HepG2 (cell line): ENCODE results near the gene VPS52. TPM values are rescaled to one million over a fixed set of nuclear protein-coding genes. Genes with fewer than 3 reads are reported as not detected.

Experiments used
- AGO1 ChIP-seq: fragments of 200-400 bp; formaldehyde crosslinking; IDR thresholded peaks from 2 replicates; pipeline ENCODE4 v1.6.1; 2017; ENCODE audit warnings: mild to moderate bottlenecking, low read depth, low read length, moderate library complexity; ENCODE audit not compliant: poor library complexity, severe bottlenecking
- AKAP8 ChIP-seq: sonication (generic); formaldehyde crosslinking; IDR thresholded peaks from 2 replicates; pipeline ENCODE4 v1.5.1; 2020; ENCODE audit warnings: mild to moderate bottlenecking, missing genetic modification reagents
- CAMTA2 ChIP-seq: sonication (generic); formaldehyde crosslinking; IDR thresholded peaks from 2 replicates; pipeline ENCODE4 v1.4.0; 2020; ENCODE audit warnings: mild to moderate bottlenecking, missing genetic modification reagents, borderline replicate concordance
- DMAP1 ChIP-seq: IDR thresholded peaks from 2 replicates; pipeline ENCODE4 v1.6.1; 2016
- ELF3 ChIP-seq: IDR thresholded peaks from 2 replicates; pipeline ENCODE4 v1.6.1; 2016; ENCODE audit warnings: missing genetic modification reagents, missing compliant biosample characterization
- ERF ChIP-seq: IDR thresholded peaks from 2 replicates; pipeline ENCODE4 v1.6.1; 2018; ENCODE audit warnings: missing biosample characterization, missing genetic modification reagents
- GABPA ChIP-seq, 2 experiments: IDR thresholded peaks; 2 replicates each; pipeline ENCODE4 v1.6.1; 2011 to 2016; ENCODE audit warnings: low read depth in 2 of 2, low read length in 1 of 2, missing biosample characterization in 1 of 2, missing genetic modification characterization in 1 of 2
- HDAC1 ChIP-seq: sonication (generic); formaldehyde crosslinking; IDR thresholded peaks from 2 replicates; pipeline ENCODE4 v1.5.1; 2020; ENCODE audit warnings: mild to moderate bottlenecking, missing genetic modification reagents
- KLF11 ChIP-seq: IDR thresholded peaks from 2 replicates; pipeline ENCODE4 v1.6.1; 2016; ENCODE audit warnings: missing compliant biosample characterization
- MED13 ChIP-seq: sonication (generic); formaldehyde crosslinking; IDR thresholded peaks from 2 replicates; pipeline ENCODE4 v1.5.0; 2020; ENCODE audit warnings: missing genetic modification reagents
- MXD4 ChIP-seq: IDR thresholded peaks from 2 replicates; pipeline ENCODE4 v1.6.1; 2016; ENCODE audit warnings: mild to moderate bottlenecking, missing biosample characterization, missing genetic modification reagents
- PHF8 ChIP-seq: sonication (generic); formaldehyde crosslinking; IDR thresholded peaks from 2 replicates; pipeline ENCODE4 v1.5.0; 2020; ENCODE audit warnings: missing genetic modification reagents
- REPIN1 ChIP-seq: sonication (generic); formaldehyde crosslinking; IDR thresholded peaks from 2 replicates; pipeline ENCODE4 v1.8.0; 2022; ENCODE audit warnings: missing genetic modification reagents, low read depth, mild to moderate bottlenecking, borderline replicate concordance
- SYNCRIP ChIP-seq: fragments of 200-400 bp; formaldehyde crosslinking; IDR thresholded peaks from 2 replicates; pipeline ENCODE4 v1.6.1; 2018; ENCODE audit warnings: mild to moderate bottlenecking, low read depth, low read length; ENCODE audit not compliant: insufficient read depth
- ZIK1 ChIP-seq: sonication (generic); formaldehyde crosslinking; IDR thresholded peaks from 2 replicates; pipeline ENCODE4 v1.5.0; 2020; ENCODE audit warnings: mild to moderate bottlenecking, low read depth, missing genetic modification reagents, borderline replicate concordance
- ZNF615 ChIP-seq: sonication (generic); formaldehyde crosslinking; IDR thresholded peaks from 2 replicates; pipeline ENCODE4 v1.5.0; 2020; ENCODE audit warnings: mild to moderate bottlenecking, missing genetic modification reagents, borderline replicate concordance
- ZNF766 ChIP-seq: sonication (generic); formaldehyde crosslinking; IDR thresholded peaks from 2 replicates; pipeline ENCODE4 v1.5.0; 2020; ENCODE audit warnings: missing genetic modification reagents, borderline replicate concordance
- polyA plus RNA-seq, 8 experiments: library from polyadenylated mRNA; depleted of rRNA in 3 of 8; stranded (reverse) in 7 of 8; unstranded in 1 of 8; fragments of >200 nt; fragmentation: Illumina TruSeq in 4 of 8; extraction: Trizol in 4 of 8; gene quantifications; 2 replicates each; pipeline versions ENCODE4 v1.2.1 to v1.2.3, GENCODE V29; 2011 to 2016; ENCODE audit warnings: low read depth in 4 of 8, missing spikeins in 1 of 8, mixed read lengths in 1 of 8; ENCODE audit not compliant: insufficient read depth in 1 of 8
- total RNA-seq, 5 experiments: library from RNA; depleted of rRNA; stranded (reverse); fragments of >200 nt; fragmentation: Illumina TruSeq; extraction: Trizol; gene quantifications; 2 replicates each; pipeline ENCODE4 v1.2.3, GENCODE V29; 2016; ENCODE audit warnings: low read depth in 1 of 5
- TF ChIP-seq, protein P1 (sequence below): sonication (generic); formaldehyde crosslinking; IDR thresholded peaks from 2 replicates; pipeline ENCODE4 v1.4.0; 2020; ENCODE audit warnings: mild to moderate bottlenecking, missing genetic modification reagents
- TF ChIP-seq, protein P2 (sequence below), 2 experiments: sonication (generic) in 1 of 2; formaldehyde crosslinking in 1 of 2; IDR thresholded peaks; 2 replicates each; pipeline versions ENCODE4 v1.4.0 to v1.6.1; 2018 to 2020; ENCODE audit warnings: missing genetic modification reagents in 2 of 2, borderline replicate concordance in 1 of 2, low read depth in 1 of 2, mild to moderate bottlenecking in 1 of 2, missing biosample characterization in 1 of 2
- TF ChIP-seq, protein P3 (sequence below): sonication (generic); formaldehyde crosslinking; IDR thresholded peaks from 2 replicates; pipeline ENCODE4 v1.4.0; 2020; ENCODE audit warnings: missing genetic modification reagents, borderline replicate concordance

Gene VPS52
- total and polyA plus RNA-seq, 2 of the 13 experiments (the other 11 are each of a cell fraction or from before 2014, with no cell fraction given) = 48.9 to 85.5 TPM

GRCh38 chr6:33313709-33314514, 42.2 kb upstream of the VPS52 start, which contains the start of gene TAPBP (continued):
- TF ChIP-seq, protein P1, sequence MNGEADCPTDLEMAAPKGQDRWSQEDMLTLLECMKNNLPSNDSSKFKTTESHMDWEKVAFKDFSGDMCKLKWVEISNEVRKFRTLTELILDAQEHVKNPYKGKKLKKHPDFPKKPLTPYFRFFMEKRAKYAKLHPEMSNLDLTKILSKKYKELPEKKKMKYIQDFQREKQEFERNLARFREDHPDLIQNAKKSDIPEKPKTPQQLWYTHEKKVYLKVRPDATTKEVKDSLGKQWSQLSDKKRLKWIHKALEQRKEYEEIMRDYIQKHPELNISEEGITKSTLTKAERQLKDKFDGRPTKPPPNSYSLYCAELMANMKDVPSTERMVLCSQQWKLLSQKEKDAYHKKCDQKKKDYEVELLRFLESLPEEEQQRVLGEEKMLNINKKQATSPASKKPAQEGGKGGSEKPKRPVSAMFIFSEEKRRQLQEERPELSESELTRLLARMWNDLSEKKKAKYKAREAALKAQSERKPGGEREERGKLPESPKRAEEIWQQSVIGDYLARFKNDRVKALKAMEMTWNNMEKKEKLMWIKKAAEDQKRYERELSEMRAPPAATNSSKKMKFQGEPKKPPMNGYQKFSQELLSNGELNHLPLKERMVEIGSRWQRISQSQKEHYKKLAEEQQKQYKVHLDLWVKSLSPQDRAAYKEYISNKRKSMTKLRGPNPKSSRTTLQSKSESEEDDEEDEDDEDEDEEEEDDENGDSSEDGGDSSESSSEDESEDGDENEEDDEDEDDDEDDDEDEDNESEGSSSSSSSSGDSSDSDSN (CRISPR knock-in tag) = peak; percentile 95
- TF ChIP-seq PHF8 (CRISPR knock-in tag) (peak; percentile 92), HDAC1 (CRISPR knock-in tag) (peak; percentile 74), GABPA (IDR thresholded peaks at IDR 0.05; ENCODE audit: low read depth, low read length) (no peak), GABPA (CRISPR knock-in tag; IDR thresholded peaks at IDR 0.05; ENCODE audit: low read depth) (no peak; the same call in 1 of the 2 replicates), KLF11 (CRISPR knock-in tag) (peak; percentile 27; the same call in 1 of the 2 replicates), CAMTA2 (CRISPR knock-in tag) (peak; percentile 21; the same call in 1 of the 2 replicates), REPIN1 (peak; percentile 49; the same call in 1 of the 2 replicates), DMAP1 (CRISPR knock-in tag) (peak; percentile 78; the same call in 1 of the 2 replicates), AGO1 (peak; percentile 94), SYNCRIP (no peak), ELF3 (peak; percentile 70), ZNF615 (CRISPR knock-in tag) (no peak), ZNF766 (CRISPR knock-in tag) (no peak), ERF (CRISPR knock-in tag) (peak; percentile 14; the same call in 1 of the 2 replicates), AKAP8 (CRISPR knock-in tag) (0 out of 2 replicates have a peak, but pooled peaks have one; percentile 19), MXD4 (CRISPR knock-in tag) (0 out of 2 replicates have a peak, but pooled peaks have one; percentile 49), MED13 (CRISPR knock-in tag) (0 out of 2 replicates have a peak, but pooled peaks have one; percentile 52), ZIK1 (CRISPR knock-in tag) (peak; percentile 81)
- TF ChIP-seq, protein P2, sequence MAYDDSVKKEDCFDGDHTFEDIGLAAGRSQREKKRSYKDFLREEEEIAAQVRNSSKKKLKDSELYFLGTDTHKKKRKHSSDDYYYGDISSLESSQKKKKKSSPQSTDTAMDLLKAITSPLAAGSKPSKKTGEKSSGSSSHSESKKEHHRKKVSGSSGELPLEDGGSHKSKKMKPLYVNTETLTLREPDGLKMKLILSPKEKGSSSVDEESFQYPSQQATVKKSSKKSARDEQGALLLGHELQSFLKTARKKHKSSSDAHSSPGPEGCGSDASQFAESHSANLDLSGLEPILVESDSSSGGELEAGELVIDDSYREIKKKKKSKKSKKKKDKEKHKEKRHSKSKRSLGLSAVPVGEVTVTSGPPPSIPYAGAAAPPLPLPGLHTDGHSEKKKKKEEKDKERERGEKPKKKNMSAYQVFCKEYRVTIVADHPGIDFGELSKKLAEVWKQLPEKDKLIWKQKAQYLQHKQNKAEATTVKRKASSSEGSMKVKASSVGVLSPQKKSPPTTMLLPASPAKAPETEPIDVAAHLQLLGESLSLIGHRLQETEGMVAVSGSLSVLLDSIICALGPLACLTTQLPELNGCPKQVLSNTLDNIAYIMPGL (CRISPR knock-in tag; IDR thresholded peaks at IDR 0.05; ENCODE audit: borderline replicate concordance in 1 of 2, low read depth in 1 of 2) = peak; percentile 70 to 72
- TF ChIP-seq, protein P3, sequence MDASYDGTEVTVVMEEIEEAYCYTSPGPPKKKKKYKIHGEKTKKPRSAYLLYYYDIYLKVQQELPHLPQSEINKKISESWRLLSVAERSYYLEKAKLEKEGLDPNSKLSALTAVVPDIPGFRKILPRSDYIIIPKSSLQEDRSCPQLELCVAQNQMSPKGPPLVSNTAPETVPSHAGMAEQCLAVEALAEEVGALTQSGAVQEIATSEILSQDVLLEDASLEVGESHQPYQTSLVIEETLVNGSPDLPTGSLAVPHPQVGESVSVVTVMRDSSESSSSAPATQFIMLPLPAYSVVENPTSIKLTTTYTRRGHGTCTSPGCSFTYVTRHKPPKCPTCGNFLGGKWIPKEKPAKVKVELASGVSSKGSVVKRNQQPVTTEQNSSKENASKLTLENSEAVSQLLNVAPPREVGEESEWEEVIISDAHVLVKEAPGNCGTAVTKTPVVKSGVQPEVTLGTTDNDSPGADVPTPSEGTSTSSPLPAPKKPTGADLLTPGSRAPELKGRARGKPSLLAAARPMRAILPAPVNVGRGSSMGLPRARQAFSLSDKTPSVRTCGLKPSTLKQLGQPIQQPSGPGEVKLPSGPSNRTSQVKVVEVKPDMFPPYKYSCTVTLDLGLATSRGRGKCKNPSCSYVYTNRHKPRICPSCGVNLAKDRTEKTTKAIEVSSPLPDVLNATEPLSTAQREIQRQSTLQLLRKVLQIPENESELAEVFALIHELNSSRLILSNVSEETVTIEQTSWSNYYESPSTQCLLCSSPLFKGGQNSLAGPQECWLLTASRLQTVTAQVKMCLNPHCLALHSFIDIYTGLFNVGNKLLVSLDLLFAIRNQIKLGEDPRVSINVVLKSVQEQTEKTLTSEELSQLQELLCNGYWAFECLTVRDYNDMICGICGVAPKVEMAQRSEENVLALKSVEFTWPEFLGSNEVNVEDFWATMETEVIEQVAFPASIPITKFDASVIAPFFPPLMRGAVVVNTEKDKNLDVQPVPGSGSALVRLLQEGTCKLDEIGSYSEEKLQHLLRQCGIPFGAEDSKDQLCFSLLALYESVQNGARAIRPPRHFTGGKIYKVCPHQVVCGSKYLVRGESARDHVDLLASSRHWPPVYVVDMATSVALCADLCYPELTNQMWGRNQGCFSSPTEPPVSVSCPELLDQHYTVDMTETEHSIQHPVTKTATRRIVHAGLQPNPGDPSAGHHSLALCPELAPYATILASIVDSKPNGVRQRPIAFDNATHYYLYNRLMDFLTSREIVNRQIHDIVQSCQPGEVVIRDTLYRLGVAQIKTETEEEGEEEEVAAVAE = 0 out of 2 replicates have a peak, but pooled peaks have one; percentile 56
